ENCODE data around the gene INSYN1. TPM values are rescaled to one million over a fixed set of nuclear protein-coding genes. Genes with fewer than 3 reads are reported as not detected.

INSYN1 gene
- total RNA-seq, 2 donors from 2014 or later = 17.3 to 26.0 TPM

DNA sequence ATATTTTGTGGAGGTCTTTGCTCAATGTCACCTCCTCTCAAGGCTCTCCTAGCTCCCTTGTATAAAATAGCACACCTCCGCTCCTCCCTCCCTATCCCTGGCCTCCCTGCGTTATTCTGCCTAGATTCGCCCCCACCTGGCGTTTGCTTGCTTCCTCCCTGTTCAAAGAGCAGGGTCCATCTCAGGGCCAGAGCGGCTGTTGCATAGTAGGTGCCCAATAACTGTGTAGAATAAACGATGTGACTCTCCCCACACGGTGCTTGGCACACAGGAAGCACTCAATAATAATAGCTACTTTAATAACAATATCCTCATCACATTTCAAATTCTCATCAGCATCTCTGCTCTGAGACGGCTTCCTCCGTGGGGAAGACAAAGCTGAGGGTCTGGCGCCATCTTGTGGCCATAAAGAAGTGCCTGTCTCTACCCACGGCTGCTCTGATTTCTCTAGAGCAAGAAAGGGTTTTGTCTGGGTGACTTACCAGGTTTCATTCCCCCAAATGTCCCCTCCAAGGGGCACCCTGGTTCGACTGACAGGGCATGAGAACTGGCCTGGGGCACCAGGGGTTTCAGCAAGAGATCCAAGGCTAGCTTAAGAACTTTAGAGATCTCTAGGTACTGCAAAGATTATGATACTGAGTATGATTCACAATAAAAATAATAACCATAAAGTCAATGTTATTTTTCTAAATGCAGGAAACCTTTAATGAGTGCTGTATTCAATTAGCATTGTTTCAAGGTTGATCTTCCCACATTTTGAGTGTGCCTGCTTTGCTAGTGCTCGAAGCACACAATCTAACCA, 52.9 kb downstream of the INSYN1 start:
- Histone ChIP-seq H3K36me3 (no peaks in the 10 kb centered on the region), H3K27ac (no peak overlapping the region), H3K9me3 (no peaks in the 10 kb centered on the region), H3K4me3 (no peak overlapping the region), H3K4me1 (replicated peaks) (no peaks in the 10 kb centered on the region), H3K27me3 (replicated peaks; ENCODE audit: insufficient read depth) (no peaks in the 10 kb centered on the region)
- intact Hi-C loops (cut with DNase I) = loop anchor here (1.0 to 5.0 kb wide), 2 partner anchors 23 to 63 kb away; no protein-coding TSS in a partner anchor
- peak; percentile 84 for DNase-seq (ENCODE audit: low spot score)
- TF ChIP-seq POLR2A (IDR thresholded peaks at IDR 0.05) (no peak), POLR2AphosphoS5 (IDR thresholded peaks at IDR 0.05) (peak; percentile 51)
- TF ChIP-seq, protein P1, sequence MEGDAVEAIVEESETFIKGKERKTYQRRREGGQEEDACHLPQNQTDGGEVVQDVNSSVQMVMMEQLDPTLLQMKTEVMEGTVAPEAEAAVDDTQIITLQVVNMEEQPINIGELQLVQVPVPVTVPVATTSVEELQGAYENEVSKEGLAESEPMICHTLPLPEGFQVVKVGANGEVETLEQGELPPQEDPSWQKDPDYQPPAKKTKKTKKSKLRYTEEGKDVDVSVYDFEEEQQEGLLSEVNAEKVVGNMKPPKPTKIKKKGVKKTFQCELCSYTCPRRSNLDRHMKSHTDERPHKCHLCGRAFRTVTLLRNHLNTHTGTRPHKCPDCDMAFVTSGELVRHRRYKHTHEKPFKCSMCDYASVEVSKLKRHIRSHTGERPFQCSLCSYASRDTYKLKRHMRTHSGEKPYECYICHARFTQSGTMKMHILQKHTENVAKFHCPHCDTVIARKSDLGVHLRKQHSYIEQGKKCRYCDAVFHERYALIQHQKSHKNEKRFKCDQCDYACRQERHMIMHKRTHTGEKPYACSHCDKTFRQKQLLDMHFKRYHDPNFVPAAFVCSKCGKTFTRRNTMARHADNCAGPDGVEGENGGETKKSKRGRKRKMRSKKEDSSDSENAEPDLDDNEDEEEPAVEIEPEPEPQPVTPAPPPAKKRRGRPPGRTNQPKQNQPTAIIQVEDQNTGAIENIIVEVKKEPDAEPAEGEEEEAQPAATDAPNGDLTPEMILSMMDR (IDR thresholded peaks at IDR 0.05) = peak; percentile 87 to 96 (median 90)
- WGBS = 33% methylated on average over 13 of the region's 13 CpGs

DNA sequence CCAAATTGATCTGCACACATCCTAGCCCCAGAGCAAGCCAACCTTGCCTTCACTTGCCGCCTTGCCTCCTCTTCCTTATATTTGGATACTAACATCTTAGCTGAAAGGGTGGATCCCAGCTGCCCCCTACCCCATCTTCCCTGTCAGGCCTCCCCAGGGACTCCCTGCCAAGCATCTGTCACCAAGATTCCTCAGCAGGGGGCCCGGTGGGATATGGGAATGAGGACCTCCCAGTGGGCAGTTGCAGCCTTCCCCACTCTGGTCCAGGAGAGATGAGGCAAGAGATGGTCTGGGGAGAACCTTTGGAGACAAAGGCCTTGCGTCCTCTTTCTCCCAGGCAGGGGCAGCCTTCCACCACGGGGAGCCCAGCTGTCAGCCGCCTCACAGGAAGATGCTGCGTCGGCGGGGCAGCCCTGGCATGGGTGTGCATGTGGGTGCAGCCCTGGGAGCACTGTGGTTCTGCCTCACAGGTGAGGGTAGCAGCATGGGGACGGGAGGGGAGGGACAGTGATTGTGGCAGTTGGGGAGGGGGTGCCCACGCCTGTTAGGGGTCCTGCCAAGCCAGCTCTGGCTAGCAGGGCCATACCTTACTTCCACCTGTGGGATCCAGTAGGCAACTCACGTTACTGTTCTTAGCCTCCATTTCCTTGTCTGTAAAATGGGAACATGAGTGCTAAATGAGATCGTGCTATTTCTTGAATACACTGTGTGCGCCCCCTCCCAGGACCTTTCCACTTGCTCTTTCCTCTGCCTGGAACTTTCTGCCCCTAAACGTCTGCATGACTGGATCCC, 53.7 kb downstream of the INSYN1 start:
- no peaks in the 10 kb centered on the region for H3K4me1 ChIP-seq (replicated peaks)
- no peaks in the 10 kb centered on the region for H3K27me3 ChIP-seq (replicated peaks; ENCODE audit: insufficient read depth)
- TF ChIP-seq POLR2A (IDR thresholded peaks at IDR 0.05) (no peak), POLR2AphosphoS5 (IDR thresholded peaks at IDR 0.05) (no peak)
- TF ChIP-seq, protein P1 (IDR thresholded peaks at IDR 0.05) = no peak
- no peak overlapping the region for H3K4me3 ChIP-seq
- DNase-seq (ENCODE audit: low spot score) = no peak
- H3K27ac ChIP-seq = no peak overlapping the region
- WGBS = 76% methylated on average over 14 of the region's 14 CpGs
- intact Hi-C loops (cut with DNase I) = loop anchor here (1.0 to 10.0 kb wide), 4 partner anchors 22 to 395 kb away; no protein-coding TSS in a partner anchor
- no peaks in the 10 kb centered on the region for H3K36me3 ChIP-seq
- no peaks in the 10 kb centered on the region for H3K9me3 ChIP-seq

DNA sequence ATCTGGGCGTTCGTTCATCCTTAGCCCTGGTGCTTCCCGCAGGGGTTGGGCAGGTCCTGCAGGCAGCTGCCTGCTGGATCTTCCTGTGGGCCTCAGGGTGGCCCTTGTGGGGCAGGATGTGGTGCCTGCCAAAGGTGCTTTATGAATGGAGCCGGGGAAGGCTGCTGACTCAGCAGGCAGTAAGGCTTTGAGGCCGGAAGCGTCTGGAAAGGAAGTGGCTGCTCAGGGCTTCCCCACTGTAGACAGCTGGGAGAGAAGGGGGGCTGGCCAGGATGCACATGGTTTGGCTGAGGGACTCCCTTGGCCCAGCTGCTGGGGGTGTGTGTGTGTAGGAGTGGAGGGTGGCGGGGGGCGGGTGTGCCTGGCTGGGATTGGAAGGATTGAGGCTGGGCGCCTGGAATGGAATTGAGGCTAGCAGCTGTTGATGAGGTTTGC, 56.1 kb downstream of the INSYN1 start:
- intact Hi-C loops (cut with DNase I) = loop anchor here (5.0 to 10.0 kb wide), 2 partner anchors 130 to 392 kb away; no protein-coding TSS in a partner anchor
- Histone ChIP-seq H3K36me3 (no peaks in the 10 kb centered on the region), H3K4me1 (replicated peaks) (no peaks in the 10 kb centered on the region), H3K9me3 (no peaks in the 10 kb centered on the region), H3K27me3 (replicated peaks; ENCODE audit: insufficient read depth) (no peaks in the 10 kb centered on the region), H3K4me3 (no peak overlapping the region), H3K27ac (peak overlapping the region in 1 of 2 donors; percentile 6)
- peak; percentile 75 for DNase-seq (ENCODE audit: low spot score)
- TF ChIP-seq, protein P1 (IDR thresholded peaks at IDR 0.05) = no peak
- TF ChIP-seq POLR2AphosphoS5 (IDR thresholded peaks at IDR 0.05) (peak; percentile 70), POLR2A (IDR thresholded peaks at IDR 0.05) (no peak)
- 9% methylated on average over 9 of the region's 9 CpGs for WGBS

DNA sequence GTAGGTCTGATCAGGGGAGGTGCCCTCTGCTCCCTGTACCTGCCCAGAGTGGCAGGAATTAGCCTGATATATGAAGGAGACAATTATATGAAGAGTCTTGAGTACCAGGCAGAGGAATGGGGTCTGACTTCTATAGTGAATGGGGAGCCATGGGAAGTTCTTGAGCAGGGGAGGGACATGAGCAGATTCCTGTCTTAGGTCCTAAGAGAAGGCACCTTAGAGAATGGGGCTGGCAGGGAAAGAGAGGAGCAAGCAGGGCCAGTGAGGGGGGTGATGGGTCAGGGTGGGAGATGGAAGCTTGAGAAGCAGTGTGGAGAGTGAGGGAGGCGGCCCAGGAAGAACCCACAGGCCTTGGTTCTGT, 56.5 kb downstream of the INSYN1 start:
- Histone ChIP-seq H3K27ac (peak overlapping the region in 1 of 2 donors; percentile 6), H3K4me3 (no peak overlapping the region), H3K27me3 (replicated peaks; ENCODE audit: insufficient read depth) (no peaks in the 10 kb centered on the region), H3K36me3 (no peaks in the 10 kb centered on the region), H3K9me3 (no peaks in the 10 kb centered on the region), H3K4me1 (replicated peaks) (no peaks in the 10 kb centered on the region)
- intact Hi-C loops (cut with DNase I) = loop anchor here (5.0 to 10.0 kb wide), 2 partner anchors 129 to 392 kb away; no protein-coding TSS in a partner anchor
- 66% methylated on average over 1 of the region's 1 CpG for WGBS
- DNase-seq (ENCODE audit: low spot score) = no peak
- no peak for TF ChIP-seq POLR2A (IDR thresholded peaks at IDR 0.05)
- TF ChIP-seq, protein P1 (IDR thresholded peaks at IDR 0.05) = no peak
- no peak for TF ChIP-seq POLR2AphosphoS5 (IDR thresholded peaks at IDR 0.05)

Measured in prostate gland (tissue), 2 donors.